Transverse colon (tissue), 4 donors: ENCODE results near the gene HSPA14.

Source experiments
- CTCF ChIP-seq, 5 experiments: fragments of 200-600 bp in 3 of 5; fragments of 450-650 bp in 2 of 5; sonication (generic) in 3 of 5; IDR thresholded peaks; 1 replicate in 2 of 5; 2 replicates in 3 of 5; pipeline ENCODE4 v1.5.1; 2016 to 2017; ENCODE audit warnings: antibody characterized with exemption in 5 of 5, inconsistent platforms in 3 of 5, mild to moderate bottlenecking in 2 of 5, moderate library complexity in 1 of 5
- EP300 ChIP-seq: sonication (generic); formaldehyde crosslinking; IDR thresholded peaks from one replicate; pipeline ENCODE4 v1.6.1; 2017; ENCODE audit warnings: antibody characterized with exemption, low read depth
- POLR2A ChIP-seq: fragments of 450-650 bp; IDR thresholded peaks from one replicate; pipeline ENCODE4 v1.6.1; 2016; ENCODE audit warnings: antibody characterized with exemption, mild to moderate bottlenecking, moderate library complexity
- POLR2AphosphoS5 ChIP-seq, 3 donors: sonication (generic); formaldehyde crosslinking; IDR thresholded peaks; one replicate each; pipeline ENCODE4 v1.6.1; 2016; ENCODE audit warnings: antibody characterized with exemption in 3 of 3

GRCh38 chr10:14889318-14889717 lies 51.2 kb downstream of the HSPA14 start:
- TF ChIP-seq CTCF (IDR thresholded peaks at IDR 0.05), result no peak
- TF ChIP-seq EP300, result no peak
- TF ChIP-seq POLR2AphosphoS5 (IDR thresholded peaks at IDR 0.05), result no peak
- no peak for TF ChIP-seq POLR2A
